ENCODE data around the gene CLCN6. TPM values are rescaled to one million over a fixed set of nuclear protein-coding genes. Genes with fewer than 3 reads are reported as not detected.

Gene CLCN6
- total RNA-seq, 1 experiment from 2014 or later = 13.7 TPM

DNA sequence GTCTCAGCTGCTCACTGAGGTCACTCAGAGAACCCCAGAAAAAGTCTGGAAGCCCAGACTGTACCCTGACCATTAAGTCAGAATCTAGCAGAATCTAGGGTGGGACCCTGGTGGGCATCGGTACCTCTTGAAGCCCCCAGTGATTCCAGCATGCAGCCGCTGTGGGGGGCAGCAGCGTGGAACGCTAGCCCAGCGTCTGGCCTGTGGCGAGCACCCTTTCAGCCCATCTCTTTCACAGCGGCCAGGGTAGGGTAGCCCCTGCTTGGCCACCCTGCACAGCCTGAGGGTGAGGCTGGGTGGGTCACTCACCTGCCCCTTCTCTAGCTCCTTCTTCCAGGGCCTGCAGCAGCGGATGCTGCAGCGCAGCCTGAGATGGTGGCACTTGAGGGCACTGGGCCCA, 27.7 kb upstream of the CLCN6 start:
- no peaks in the 10 kb centered on the region for H3K9me2 ChIP-seq (ENCODE audit: insufficient read depth)
- DNase-seq (ENCODE audit: low read depth, low spot score) = no peak
- POLR2A ChIA-PET = no interaction called here
- no peak overlapping the region for H3K27ac ChIP-seq (ENCODE audit: low read depth, low read length)
- ATAC-seq = no peak
- intact Hi-C loops (cut with micrococcal nuclease) = no loop called here
- H3K4me1 ChIP-seq (ENCODE audit: control insufficient read depth in 1 of 2, insufficient read depth in 2 of 2, low read length in 2 of 2) = no peaks in the 10 kb centered on the region
- no peaks in the 10 kb centered on the region for H3K27me3 ChIP-seq (ENCODE audit: insufficient read depth, low read length)
- TF ChIP-seq ELF1 (IDR thresholded peaks at IDR 0.05; ENCODE audit: borderline replicate concordance, low read depth) (no peak), SIN3A (IDR thresholded peaks at IDR 0.05; ENCODE audit: low read depth) (no peak), YY1 (IDR thresholded peaks at IDR 0.05; ENCODE audit: extremely low read depth, insufficient replicate concordance, low read depth, low read length) (no peak), RAD21 (IDR thresholded peaks at IDR 0.05; ENCODE audit: low read depth) (no peak)
- TF ChIP-seq, protein P1, sequence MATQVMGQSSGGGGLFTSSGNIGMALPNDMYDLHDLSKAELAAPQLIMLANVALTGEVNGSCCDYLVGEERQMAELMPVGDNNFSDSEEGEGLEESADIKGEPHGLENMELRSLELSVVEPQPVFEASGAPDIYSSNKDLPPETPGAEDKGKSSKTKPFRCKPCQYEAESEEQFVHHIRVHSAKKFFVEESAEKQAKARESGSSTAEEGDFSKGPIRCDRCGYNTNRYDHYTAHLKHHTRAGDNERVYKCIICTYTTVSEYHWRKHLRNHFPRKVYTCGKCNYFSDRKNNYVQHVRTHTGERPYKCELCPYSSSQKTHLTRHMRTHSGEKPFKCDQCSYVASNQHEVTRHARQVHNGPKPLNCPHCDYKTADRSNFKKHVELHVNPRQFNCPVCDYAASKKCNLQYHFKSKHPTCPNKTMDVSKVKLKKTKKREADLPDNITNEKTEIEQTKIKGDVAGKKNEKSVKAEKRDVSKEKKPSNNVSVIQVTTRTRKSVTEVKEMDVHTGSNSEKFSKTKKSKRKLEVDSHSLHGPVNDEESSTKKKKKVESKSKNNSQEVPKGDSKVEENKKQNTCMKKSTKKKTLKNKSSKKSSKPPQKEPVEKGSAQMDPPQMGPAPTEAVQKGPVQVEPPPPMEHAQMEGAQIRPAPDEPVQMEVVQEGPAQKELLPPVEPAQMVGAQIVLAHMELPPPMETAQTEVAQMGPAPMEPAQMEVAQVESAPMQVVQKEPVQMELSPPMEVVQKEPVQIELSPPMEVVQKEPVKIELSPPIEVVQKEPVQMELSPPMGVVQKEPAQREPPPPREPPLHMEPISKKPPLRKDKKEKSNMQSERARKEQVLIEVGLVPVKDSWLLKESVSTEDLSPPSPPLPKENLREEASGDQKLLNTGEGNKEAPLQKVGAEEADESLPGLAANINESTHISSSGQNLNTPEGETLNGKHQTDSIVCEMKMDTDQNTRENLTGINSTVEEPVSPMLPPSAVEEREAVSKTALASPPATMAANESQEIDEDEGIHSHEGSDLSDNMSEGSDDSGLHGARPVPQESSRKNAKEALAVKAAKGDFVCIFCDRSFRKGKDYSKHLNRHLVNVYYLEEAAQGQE (IDR thresholded peaks at IDR 0.05; ENCODE audit: low read depth) = no peak
- TF ChIP-seq, protein P2, sequence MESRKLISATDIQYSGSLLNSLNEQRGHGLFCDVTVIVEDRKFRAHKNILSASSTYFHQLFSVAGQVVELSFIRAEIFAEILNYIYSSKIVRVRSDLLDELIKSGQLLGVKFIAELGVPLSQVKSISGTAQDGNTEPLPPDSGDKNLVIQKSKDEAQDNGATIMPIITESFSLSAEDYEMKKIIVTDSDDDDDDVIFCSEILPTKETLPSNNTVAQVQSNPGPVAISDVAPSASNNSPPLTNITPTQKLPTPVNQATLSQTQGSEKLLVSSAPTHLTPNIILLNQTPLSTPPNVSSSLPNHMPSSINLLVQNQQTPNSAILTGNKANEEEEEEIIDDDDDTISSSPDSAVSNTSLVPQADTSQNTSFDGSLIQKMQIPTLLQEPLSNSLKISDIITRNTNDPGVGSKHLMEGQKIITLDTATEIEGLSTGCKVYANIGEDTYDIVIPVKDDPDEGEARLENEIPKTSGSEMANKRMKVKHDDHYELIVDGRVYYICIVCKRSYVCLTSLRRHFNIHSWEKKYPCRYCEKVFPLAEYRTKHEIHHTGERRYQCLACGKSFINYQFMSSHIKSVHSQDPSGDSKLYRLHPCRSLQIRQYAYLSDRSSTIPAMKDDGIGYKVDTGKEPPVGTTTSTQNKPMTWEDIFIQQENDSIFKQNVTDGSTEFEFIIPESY (IDR thresholded peaks at IDR 0.05; ENCODE audit: extremely low read depth, insufficient replicate concordance, low read length) = no peak
- TF ChIP-seq, protein P3, sequence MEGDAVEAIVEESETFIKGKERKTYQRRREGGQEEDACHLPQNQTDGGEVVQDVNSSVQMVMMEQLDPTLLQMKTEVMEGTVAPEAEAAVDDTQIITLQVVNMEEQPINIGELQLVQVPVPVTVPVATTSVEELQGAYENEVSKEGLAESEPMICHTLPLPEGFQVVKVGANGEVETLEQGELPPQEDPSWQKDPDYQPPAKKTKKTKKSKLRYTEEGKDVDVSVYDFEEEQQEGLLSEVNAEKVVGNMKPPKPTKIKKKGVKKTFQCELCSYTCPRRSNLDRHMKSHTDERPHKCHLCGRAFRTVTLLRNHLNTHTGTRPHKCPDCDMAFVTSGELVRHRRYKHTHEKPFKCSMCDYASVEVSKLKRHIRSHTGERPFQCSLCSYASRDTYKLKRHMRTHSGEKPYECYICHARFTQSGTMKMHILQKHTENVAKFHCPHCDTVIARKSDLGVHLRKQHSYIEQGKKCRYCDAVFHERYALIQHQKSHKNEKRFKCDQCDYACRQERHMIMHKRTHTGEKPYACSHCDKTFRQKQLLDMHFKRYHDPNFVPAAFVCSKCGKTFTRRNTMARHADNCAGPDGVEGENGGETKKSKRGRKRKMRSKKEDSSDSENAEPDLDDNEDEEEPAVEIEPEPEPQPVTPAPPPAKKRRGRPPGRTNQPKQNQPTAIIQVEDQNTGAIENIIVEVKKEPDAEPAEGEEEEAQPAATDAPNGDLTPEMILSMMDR (IDR thresholded peaks at IDR 0.05 in 2 of 3, conservative IDR thresholded peaks at IDR 0.05 in 1 of 3; ENCODE audit: borderline replicate concordance in 1 of 3, insufficient read depth in 1 of 3, low read depth in 2 of 3, low read length in 2 of 3) = no peak
- CTCF ChIA-PET = no interaction called here
- H3K4me2 ChIP-seq (ENCODE audit: low read length) = no peak overlapping the region
- no peaks in the 10 kb centered on the region for H4K20me1 ChIP-seq (ENCODE audit: insufficient read depth)
- no peaks in the 10 kb centered on the region for H3K9me3 ChIP-seq (ENCODE audit: control insufficient read depth in 1 of 2, insufficient read depth in 1 of 2, low read depth in 1 of 2, low read length in 2 of 2)
- H3K4me3 ChIP-seq (replicated peaks in 1 of 2; ENCODE audit: low read depth in 1 of 2, low read length in 2 of 2) = no peak overlapping the region
- no peak overlapping the region for H2AFZ ChIP-seq (ENCODE audit: low read depth, low read length, poor library complexity, severe bottlenecking)
- no peaks in the 10 kb centered on the region for H3K79me2 ChIP-seq (ENCODE audit: insufficient read depth, low read length)
- no peaks in the 10 kb centered on the region for H3K36me3 ChIP-seq (ENCODE audit: control insufficient read depth in 1 of 2, insufficient read depth in 2 of 2, low read length in 2 of 2)
- no TSS peak for BruUV-seq (replicated peaks)
- RAD21 ChIA-PET (ENCODE audit: low non-redundant PET in 1 of 2, low total read pairs in 2 of 2, uncharacterized antibody in 2 of 2, unreplicated experiment in 2 of 2) = no interaction called here
- H3K9ac ChIP-seq (ENCODE audit: low read length) = no peak overlapping the region

Data from HCT116 (cell line).